Calu3 (cell line): Measurements from ENCODE around the gene SCAND1. TPM values are rescaled to one million over a fixed set of nuclear protein-coding genes. Genes with fewer than 3 reads are reported as not detected.

Source experiments
- BruUV-seq: library from RNA; stranded (reverse); fragments of 400-500 nt; replicated peaks from 2 replicates; lab custom pipeline; 2021; lab: Mats Ljungman, UMichigan
- CTCF ChIA-PET: fragments of 300-600 bp; sonication (Branson Sonifier 250); formaldehyde crosslinking; loops from one replicate; lab custom pipeline; 2022; ENCODE audit warnings: antibody characterized with exemption; lab: Charles Lee
- DNase-seq: peaks from one replicate; pipeline ENCODE4 v3.0.0; 2022
- H3K27ac Mint-ChIP-seq: one replicate; pipeline ENCODE4 v1.8.0; 2022; ENCODE audit warnings: mixed read lengths; ENCODE audit not compliant: unreplicated experiment
- H3K27me3 Mint-ChIP-seq: one replicate; pipeline ENCODE4 v1.8.0; 2022; ENCODE audit warnings: mixed read lengths; ENCODE audit not compliant: unreplicated experiment
- H3K36me3 Mint-ChIP-seq: one replicate; pipeline ENCODE4 v1.8.0; 2022; ENCODE audit warnings: mild to moderate bottlenecking, moderate library complexity, mixed read lengths; ENCODE audit not compliant: insufficient read depth, unreplicated experiment
- H3K4me1 Mint-ChIP-seq: one replicate; pipeline ENCODE4 v1.8.0; 2022; ENCODE audit warnings: mild to moderate bottlenecking, low read depth, mixed read lengths; ENCODE audit not compliant: unreplicated experiment
- H3K4me3 Mint-ChIP-seq: one replicate; pipeline ENCODE4 v1.8.0; 2022; ENCODE audit warnings: mild to moderate bottlenecking, low read depth, moderate library complexity, mixed read lengths; ENCODE audit not compliant: unreplicated experiment
- H3K9me3 Mint-ChIP-seq: one replicate; pipeline ENCODE4 v1.8.0; 2022; ENCODE audit warnings: low read depth, mixed read lengths; ENCODE audit not compliant: unreplicated experiment
- CTCF ChIP-seq: fragments of 200-600 bp; IDR thresholded peaks from one replicate; pipeline ENCODE4 v1.8.0; 2022; ENCODE audit warnings: antibody characterized with exemption; ENCODE audit not compliant: unreplicated experiment
- intact Hi-C: fragments of 100-400 bp; cut with micrococcal nuclease; formaldehyde crosslinking; loops from one replicate; pipeline ENCODE4 v1.10.0; 2022; ENCODE audit not compliant: unreplicated experiment
- total RNA-seq: library from RNA; stranded (reverse); gene quantifications from 2 replicates; pipeline ENCODE4 v1.2.3, GENCODE V29; 2022

The SCAND1 gene
- total RNA-seq, 1 experiment from 2014 or later, result 88.6 TPM

GRCh38 chr20:35994994-35995453, 40.7 kb upstream of the SCAND1 start:
- no peak overlapping the region for H3K27ac Mint-ChIP-seq
- no peak overlapping the region for H3K4me3 Mint-ChIP-seq
- DNase-seq, result peak; percentile 97

GRCh38 chr20:35992713-35993335, 38.5 kb upstream of the SCAND1 start:
- Mint-ChIP-seq H3K9me3 (no peaks in the 10 kb centered on the region), H3K36me3 (no peaks in the 10 kb centered on the region), H3K27me3 (peaks cover 18% of the 10 kb centered on the region), H3K4me1 (peaks cover 11% of the 10 kb centered on the region), H3K27ac (no peak overlapping the region), H3K4me3 (no peak overlapping the region)
- no TSS peak for BruUV-seq
- CTCF ChIA-PET, result interaction anchor here (0.5 to 5.5 kb wide), 46 partner anchors 12 to 1138 kb away, joined by 3 to 259 read pairs (median 6); partner anchors contain the start of gene SCAND1
- peak; percentile 76 for DNase-seq
- intact Hi-C loops, result loop anchor here (10.0 kb wide), 1 partner anchor 442 kb away; no protein-coding TSS in a partner anchor
- peak; percentile 85 for TF ChIP-seq CTCF

More at GRCh38 chr20:35994994-35995453, 40.7 kb upstream of the SCAND1 start:
- intact Hi-C loops, result loop anchor here (1.0 to 10.0 kb wide), 4 partner anchors 42 to 440 kb away; no protein-coding TSS in a partner anchor
- CTCF ChIA-PET, result interaction anchor here (0.6 to 5.5 kb wide), 20 partner anchors 13 to 208 kb away, joined by 3 to 259 read pairs (median 4); partner anchors contain the start of gene SCAND1
- Mint-ChIP-seq H3K4me1 (peaks cover 11% of the 10 kb centered on the region), H3K9me3 (no peaks in the 10 kb centered on the region), H3K36me3 (no peaks in the 10 kb centered on the region), H3K27me3 (peaks cover 2% of the 10 kb centered on the region)
- peak; percentile 97 for TF ChIP-seq CTCF
- BruUV-seq, result no TSS peak

GRCh38 chr20:35991142-35991771, 37.0 kb upstream of the SCAND1 start:
- no TSS peak for BruUV-seq
- Mint-ChIP-seq H3K4me1 (peaks cover 11% of the 10 kb centered on the region), H3K27me3 (peaks cover 18% of the 10 kb centered on the region), H3K9me3 (no peaks in the 10 kb centered on the region), H3K4me3 (no peak overlapping the region), H3K27ac (no peak overlapping the region), H3K36me3 (no peaks in the 10 kb centered on the region)
- CTCF ChIA-PET, result interaction anchor here (0.5 to 2.2 kb wide), 21 partner anchors 9 to 448 kb away, joined by 3 to 50 read pairs (median 5); partner anchors contain the start of genes CNBD2 and SCAND1
- DNase-seq, result peak; percentile 72
- TF ChIP-seq CTCF, result peak; percentile 50
- intact Hi-C loops, result loop anchor here (2.0 to 10.0 kb wide), 2 partner anchors 92 to 444 kb away; no protein-coding TSS in a partner anchor

- Mint-ChIP-seq H3K27ac (no peak overlapping the region), H3K9me3 (no peaks in the 10 kb centered on the region), H3K4me3 (no peak overlapping the region), H3K4me1 (no peaks in the 10 kb centered on the region), H3K27me3 (peaks cover 18% of the 10 kb centered on the region), H3K36me3 (no peaks in the 10 kb centered on the region)
- CTCF ChIA-PET, result no interaction called here
- no TSS peak for BruUV-seq
- intact Hi-C loops, result no loop called here
- DNase-seq, result no peak
- TF ChIP-seq CTCF, result no peak
Observed at GRCh38 chr20:35988910-35989463, 34.7 kb upstream of the SCAND1 start.
